Islet precursor cell (in vitro differentiated cells): ENCODE results near the gene TMEM8B.
"Not testable (repeated sequence)": the region's sequence is repeated elsewhere in the genome, so short reads cannot be mapped to it uniquely, and the experiment has no call there.

Source experiments
- DNase-seq: peaks from one replicate; pipeline ENCODE4 v3.0.0-alpha.2; 2018

The TMEM8B gene

GRCh38 chr9:35869621-35870216 lies 40.7 kb downstream of the TMEM8B start:
- no peak for DNase-seq

DNA sequence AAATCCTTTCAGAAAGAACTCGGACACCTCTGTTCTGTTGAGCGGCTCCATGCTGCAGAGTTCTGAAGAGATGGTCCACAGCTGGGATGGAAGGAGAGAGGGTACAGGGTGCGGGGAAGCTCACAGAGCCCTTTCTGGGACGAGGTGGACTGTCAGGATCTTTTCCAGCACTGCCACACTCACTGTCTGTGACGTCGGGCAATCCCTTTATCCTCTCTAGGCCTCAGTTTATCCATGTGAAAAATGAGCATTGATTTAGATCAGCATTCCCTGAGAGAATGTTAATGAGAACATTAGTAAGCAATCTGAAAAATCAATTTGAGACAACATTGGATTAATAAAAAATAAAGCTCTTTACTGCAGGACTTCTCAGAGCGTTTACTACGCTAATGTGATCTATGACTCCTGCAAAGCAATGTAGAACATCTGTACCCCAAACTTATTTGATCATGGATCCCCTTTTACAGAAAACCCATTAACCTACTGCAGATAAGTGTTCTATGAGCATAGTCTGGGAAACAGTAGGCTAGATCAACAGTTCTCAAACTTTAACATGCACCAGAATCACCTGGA lies 41.4 kb downstream of the TMEM8B start, which contains the start of gene OR13J1:
OR13J1 (minus strand) TSS at position 51 of the 573 bp plus-strand sequence; CDS start at position 51, 0 bp downstream.
- DNase-seq: no peak

GRCh38 chr9:35871545-35871944 lies 42.5 kb downstream of the TMEM8B start:
- no peak for DNase-seq

GRCh38 chr9:35872505-35872904 lies 43.5 kb downstream of the TMEM8B start:
- no peak for DNase-seq

DNA sequence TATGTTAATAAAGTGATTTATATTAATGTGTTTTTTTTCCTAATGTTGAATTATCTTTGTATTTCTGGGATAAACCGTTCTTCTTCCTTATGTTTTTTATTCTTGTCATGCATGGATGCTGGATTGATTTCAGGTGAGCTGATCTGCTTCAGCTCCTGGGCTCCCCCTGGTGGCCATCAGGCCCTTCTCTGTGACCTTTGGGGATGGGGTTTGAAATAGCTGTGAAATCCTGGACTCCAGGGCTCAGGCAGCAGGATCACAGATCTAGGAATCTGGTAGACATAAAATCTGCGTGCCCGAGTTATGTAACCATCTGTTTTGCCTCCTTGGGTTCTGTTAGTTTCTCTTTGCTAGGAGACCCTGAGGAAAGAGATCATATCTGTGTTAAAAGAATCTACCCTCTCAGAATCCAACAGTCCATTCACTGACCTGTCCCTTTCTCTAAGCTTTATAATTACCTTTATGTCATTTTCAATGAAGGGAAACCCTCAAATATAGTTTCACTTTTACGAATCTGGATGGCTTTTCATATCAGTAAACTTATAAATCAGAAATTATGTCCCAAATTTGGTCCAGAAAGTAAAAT lies 53.3 kb downstream of the TMEM8B start:
- DNase-seq: peak; percentile 85

DNA sequence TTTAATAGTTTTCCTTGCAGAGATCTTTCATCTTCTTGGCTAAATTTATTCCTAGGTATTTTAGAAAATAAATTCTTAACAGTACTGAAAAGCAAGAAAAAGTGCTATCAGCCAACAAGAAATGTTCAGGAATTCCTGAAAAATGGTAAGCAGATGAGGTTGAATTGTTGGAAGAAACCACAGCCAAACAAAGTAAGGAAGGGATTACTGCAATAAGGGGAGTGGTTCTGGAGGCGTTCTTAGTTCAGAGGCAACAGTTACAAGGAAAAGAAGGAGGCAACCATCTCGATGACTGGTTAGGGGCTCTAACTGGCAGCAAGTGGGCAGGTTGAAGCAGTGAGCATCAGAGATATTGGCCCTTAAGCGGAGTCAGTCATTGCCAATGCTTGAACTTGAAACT lies 54.0 kb downstream of the TMEM8B start:
- no peak for DNase-seq

DNA sequence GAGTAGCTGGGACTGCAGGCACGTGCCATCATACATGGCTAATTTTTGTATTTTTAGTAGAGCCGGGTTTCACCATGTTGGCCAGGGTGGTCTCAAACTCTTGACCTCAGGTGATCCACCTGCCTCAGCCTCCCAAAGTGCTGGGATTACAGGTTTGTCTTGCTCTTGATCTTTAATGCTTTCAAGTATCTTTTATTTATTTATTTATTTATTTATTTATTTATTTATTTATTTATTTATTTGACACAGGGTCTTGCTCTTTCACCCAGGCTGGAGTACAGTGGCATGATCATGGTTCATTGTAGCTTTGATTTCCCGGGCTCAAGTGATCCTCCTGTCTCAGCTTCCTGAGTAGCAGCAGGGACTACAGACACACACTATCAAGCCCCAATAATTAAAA lies 55.9 kb downstream of the TMEM8B start:
- DNase-seq: not testable (repeated sequence)

DNA sequence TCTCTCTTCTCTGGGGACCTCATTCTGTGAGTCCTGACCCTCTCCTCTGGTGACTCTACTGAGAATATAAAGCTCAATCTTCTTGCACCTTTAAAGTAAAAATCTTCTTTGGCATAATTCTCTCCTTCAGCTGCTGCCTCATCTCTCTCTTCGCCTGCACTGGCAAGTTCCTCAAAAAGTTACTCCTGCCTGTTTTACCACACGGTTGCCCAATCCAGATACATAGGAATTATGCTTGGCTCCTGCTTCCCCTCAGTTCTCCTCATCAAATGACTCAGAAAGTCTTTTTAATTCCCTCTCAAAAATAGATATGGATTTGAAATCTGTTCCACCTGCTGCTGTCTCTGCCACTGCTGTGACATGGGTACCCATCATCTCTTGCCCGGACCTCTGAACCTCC lies 62.6 kb downstream of the TMEM8B start:
- no peak for DNase-seq

DNA sequence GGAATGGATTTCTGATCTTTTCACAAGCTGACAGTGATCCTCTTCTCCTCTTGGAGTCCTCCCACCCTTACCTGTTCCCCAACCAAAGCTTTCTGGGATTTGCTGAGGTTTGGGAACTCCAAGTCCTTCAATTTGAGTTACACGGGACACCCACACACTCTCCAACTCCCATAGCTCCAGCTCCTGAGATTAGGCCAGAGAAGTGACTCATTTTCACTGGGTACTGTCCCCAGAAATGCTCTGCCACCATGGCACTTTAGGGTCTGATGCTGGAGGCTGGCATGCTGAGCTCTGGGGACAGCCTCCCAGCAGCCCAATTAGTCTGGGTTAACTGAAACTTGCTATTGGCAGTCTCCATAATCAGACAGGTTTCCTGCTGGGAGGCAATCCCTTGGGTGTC lies 63.0 kb downstream of the TMEM8B start:
- no peak for DNase-seq

GRCh38 chr9:35896570-35896969 lies 67.5 kb downstream of the TMEM8B start:
- DNase-seq: no peak

- not testable (repeated sequence) for DNase-seq
Observed at GRCh38 chr9:35897376-35898099, 68.5 kb downstream of the TMEM8B start.

- DNase-seq: no peak
Observed at GRCh38 chr9:35898337-35898736, 69.3 kb downstream of the TMEM8B start.

GRCh38 chr9:35899021-35899420 lies 70.0 kb downstream of the TMEM8B start:
- no peak for DNase-seq

- DNase-seq: peak; percentile 61
Observed at GRCh38 chr9:35903049-35903448, 74.0 kb downstream of the TMEM8B start.

- no peak for DNase-seq
Observed at GRCh38 chr9:35904338-35904737, 75.3 kb downstream of the TMEM8B start.

DNA sequence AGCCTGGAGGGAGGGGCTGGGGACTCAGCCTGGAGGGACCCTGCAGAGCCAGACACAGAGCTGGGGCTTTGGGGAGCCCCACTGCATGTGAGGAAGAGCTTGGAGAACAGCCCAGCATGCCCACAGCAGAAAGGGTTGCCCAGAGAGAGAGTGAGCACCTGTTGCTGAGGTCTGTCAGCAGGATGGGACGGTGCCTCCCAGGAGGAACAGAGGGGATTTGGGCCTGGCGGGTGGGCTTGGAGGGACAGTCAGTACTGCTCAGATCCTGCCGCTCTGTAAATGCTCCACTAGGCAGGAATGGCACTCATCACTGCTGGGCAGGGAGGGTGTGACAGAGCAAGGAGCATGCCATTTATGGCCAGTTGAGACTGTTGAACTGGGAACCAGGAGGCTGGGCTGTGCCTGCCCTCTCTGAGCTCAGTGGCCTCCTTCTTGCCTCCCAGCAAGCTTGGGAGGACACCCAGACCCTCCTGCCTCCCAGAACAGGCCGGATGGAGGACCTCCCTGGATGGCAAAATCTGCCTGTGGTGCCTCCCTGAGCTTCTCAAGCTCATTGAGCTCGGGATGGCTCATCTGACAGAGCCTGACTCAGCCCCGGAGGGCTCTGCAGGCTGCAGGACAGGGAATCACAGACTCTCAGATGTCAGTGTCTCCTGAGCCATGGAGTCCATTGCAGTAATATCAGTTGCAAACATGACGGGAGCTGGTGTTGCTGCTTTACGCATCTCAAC lies 76.2 kb downstream of the TMEM8B start:
- DNase-seq: peak; percentile 72

DNA sequence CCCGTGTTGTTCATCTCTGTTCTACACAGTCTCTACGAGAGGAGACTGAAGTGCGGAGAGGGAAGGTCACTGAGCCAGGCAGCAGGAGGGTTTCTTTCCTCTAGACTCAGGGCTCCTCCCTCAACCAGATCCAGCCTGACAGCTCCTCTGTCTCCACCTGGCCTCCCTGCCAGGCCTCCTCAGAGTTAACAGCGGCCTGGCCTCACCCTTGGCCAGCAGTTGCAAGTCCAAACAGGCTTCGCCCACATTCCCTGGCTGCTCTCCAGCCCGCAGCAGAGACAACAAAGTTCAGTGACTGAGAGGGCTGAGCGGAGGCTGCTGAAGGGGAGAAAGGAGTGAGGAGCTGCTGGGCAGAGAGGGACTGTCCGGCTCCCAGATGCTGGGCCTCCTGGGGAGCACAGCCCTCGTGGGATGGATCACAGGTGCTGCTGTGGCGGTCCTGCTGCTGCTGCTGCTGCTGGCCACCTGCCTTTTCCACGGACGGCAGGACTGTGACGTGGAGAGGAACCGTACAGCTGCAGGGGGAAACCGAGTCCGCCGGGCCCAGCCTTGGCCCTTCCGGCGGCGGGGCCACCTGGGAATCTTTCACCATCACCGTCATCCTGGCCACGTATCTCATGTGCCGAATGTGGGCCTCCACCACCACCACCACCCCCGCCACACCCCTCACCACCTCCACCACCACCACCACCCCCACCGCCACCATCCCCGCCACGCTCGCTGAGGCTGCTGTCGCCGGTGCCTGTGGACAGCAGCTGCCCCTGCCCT lies 77.1 kb downstream of the TMEM8B start, which contains the start of gene HRCT1:
HRCT1 (plus strand) TSS at position 291 of the 768 bp plus-strand sequence; CDS start at position 377, 86 bp downstream.
- DNase-seq: peak; percentile 76

DNA sequence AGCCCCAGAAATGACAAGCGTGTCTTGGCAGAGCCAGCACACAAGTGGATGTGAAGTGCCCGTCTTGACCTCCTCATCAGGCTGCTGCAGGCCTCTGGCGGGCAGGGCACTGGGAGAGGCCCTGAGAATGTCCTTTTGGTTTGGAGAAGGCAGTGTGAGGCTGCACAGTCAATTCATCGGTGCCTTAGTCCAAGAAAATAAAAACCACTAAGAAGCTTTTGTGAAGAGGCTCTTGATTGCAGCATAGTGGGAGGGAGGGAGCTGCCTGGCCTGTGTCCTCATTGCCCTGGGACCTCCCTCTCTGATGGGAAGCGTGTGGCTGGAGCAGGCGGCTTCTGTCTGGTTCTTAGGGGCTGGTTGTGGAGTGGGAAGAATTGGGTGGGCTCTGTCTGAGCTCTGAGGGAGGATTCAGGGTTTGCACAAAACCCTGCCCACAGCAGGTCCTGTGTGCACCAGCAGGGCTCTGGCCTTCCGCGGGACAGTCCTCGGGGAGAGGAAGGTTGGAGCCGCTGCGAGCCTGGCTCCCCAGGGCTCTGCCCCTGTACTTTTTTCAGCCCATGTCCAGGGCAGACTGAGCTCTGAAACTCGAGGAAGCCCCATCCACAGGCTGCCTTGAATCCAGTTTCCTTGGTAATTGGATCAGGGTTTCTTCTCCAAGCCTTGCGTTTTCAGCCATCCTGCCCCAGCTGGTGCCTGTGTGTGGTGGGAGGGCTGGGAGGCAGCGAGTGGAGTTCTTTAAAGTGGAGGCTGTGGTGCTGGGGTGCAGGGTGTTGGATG lies 78.1 kb downstream of the TMEM8B start:
- peak; percentile 68 for DNase-seq

- DNase-seq: peak; percentile 92
Observed at GRCh38 chr9:35907711-35908503, 78.9 kb downstream of the TMEM8B start.

DNA sequence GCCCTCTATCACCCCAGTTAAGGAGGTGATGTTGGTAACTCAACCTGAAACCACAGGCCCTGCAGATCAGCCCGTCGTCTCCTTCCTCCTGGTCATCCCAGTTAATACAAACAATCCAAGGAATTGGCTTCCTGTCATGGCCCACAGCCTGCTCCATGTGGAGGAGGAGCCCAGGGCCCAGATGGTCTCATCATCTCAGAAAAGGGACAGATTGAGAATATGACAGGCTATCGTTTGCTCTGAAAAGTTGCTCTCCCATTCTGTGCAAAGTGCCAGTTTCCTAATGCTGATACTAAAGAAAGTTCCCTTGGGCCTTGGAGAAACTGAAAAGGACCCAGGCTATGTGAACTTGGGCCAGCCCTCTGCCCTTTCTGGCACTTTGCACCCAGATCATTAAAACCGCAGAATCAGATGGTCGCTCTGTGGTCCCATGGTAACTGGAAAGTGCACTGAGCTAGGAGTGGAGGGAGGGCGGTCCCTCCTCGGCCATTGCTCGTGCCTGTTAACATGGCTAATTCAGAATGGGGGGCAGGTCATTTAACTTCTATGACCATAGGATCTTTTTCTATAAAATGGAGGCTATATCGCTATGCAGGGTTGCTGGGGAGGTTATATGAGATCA lies 79.6 kb downstream of the TMEM8B start:
- peak; percentile 60 for DNase-seq
